Measurements from ENCODE around the gene GSC2.

Gene GSC2

DNA sequence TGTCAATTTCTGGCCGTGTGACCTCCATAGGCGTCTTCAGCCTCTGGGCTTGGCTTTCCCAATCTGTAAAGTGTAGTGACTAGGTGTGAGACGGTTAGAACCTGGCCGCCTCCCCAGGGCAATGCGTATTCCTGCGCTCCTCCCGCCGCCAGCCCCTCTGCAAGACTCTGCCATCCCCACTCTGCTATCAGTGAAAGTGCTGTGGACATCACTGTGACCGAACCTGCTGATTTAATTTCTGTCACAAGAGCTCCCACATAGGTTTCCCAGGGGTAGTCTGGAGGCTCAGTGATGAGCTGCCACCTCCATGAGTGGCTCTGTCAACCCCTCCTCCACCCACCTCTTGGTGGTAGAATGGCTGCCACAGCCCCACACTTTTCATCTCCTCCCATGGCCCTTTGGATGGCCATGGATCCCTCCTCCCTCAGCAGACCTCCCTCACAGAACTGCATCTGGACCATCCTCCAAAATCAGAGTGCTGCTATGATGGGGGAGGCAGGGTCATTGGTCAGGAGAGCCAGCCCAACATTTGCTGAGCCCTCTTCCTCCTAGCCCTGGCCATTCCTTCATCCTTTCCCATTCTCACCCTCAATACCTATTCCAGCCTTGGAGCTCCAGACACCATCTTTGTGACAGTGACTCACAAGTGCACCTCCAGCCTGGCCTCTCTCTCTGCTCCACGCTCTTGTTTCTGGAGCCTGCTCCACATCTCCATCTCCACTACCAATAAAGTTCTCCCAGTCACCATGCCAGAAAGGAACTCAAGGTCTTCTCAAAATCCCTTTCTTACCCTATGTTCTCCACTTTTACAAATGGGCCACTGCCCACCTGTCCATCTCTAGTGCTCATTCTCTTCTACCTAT is 1.5 kb upstream of the GSC2 start:
- DNase-seq: no peak

DNA sequence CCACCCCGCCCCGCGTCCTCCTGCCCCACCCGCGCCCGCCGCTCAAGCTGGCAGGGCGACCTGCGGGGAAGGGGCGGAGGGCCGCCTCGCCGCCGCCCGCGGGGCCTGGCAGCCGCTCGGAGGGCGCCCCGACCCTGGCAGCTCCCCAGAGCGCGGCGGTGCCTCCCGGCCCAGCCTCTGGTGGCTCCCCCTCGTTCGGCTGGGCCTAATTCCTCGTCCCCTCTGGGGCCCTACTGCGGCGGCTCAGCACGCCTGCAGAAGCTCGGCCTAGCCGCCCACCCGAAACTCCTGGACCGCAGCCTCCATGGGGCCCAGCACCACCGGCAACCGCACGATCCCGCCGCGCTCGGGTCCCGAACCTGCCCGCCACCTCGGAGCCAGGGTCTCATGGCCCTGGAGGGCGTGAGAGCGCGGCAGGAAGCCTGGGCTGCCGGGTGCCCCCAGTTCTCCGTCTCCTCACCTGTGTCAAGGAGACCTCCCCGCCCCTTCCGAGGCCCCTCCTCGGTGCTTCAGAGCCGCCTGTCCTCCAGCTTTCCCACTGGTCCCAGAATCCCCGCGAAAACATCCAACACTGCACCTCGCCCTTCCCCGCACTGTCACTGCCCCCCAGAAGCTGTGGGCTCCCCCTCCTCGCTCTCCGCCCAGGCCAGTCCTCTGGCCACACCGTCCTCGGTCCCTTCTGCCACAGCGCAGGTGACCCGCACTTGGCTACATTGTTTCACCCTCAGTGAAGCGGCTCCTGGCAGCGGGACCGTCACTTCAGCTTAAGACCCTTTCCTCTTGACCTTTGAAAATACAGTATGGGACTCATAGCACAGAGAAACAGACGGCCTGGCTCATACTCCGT is 613 bp upstream of the GSC2 start:
- no peak for DNase-seq

DNA sequence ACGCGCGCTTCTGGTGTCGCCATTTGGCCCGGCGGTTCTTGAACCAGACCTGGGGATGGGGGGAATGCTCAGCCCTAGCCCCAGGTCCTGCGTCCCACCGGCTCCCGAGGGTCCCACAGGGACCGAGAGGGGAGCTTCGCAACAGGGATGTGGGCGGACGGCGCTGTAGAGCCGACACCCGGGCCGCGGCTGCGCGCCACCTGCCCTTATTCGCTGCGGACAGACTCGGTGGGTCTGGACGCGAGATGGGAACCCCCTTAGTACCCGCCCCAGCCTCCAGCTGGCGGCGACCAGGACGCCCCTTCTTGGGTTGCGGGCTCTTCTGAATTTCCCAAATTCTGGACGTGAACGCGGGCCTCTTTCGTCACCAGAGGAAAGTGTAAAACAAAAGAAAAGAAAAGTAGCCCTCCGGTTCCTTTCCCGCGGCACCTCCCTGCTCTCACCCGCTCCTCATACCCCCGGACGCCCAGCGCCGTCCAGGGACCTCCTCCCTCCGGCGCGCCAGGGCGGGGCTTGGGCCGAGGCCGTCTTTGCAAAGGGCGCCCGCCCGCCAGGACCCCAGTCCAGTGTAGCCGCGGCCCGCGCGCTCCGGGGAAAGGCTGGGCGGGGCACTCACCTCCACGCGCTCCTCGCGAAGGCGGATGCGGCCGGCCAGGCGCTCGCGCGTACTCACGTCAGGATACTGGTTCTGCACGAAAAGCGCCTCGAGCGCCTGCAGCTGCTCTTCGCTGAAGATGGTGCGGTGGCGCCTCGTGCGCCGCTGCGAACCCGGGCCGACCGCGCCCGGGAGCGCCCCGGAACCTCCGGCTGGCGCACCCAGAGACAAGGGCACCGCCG is 827 bp downstream of the GSC2 start:
- DNase-seq: no peak

DNA sequence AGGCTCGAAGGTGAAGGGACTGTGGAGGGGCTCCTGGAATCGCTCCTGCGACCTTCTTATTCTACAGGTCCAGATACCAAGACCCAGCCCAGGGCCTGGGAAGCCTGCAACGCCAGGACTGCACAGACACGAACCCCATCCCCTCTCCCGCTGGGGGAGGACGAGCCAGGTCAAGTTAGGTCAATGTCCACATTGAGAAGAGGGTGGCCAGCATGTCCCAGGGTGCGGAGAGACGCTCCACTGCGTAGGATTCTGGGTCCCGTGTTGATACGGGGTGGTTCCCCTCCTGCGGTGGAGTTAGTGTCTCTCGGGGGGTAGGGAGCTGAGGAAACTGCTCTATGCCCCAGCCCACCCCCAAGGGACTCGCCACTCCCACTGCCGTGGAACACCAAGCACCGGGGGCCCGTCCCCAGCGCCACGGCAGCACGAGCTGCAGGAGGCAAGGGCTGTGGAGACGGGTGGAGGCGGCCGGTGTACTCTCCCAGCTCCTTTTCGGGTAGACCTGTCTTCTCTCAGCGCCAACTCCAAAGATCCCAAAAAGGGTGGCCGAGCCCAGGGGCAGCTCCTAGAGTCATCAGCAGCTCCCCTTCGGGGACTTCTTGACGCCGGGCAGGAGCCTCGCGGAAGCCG is 1.6 kb downstream of the GSC2 start:
- no peak for DNase-seq

DNA sequence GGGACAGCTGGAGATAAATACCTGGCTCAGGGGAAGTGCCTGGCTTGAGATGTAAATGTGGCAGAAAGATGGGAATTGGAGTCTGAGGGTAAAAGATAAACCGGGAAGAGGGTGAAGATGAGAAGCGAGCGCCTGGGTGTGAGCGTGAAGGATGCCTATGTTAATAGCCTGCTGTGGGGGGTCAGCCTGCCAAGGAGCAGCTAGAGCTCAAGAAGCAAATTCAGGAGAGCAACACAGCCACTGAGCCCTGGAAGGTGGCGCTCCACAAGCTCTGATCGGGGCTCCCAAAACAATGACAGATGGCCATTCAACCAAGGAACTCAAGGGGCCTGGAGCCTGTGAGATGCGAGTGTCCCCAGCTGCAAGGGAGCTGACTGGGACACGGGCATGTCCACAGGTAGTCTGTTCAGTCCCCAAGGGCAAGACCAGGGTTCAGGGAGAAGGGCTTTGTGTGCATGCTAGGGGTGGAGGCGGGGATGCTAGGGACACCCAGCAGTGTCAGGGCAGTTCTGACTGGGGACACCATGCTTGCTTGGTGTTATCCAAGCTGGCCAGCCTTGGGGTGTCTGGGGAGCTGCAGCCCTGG is 2.8 kb downstream of the GSC2 start:
- no peak for DNase-seq

DNA sequence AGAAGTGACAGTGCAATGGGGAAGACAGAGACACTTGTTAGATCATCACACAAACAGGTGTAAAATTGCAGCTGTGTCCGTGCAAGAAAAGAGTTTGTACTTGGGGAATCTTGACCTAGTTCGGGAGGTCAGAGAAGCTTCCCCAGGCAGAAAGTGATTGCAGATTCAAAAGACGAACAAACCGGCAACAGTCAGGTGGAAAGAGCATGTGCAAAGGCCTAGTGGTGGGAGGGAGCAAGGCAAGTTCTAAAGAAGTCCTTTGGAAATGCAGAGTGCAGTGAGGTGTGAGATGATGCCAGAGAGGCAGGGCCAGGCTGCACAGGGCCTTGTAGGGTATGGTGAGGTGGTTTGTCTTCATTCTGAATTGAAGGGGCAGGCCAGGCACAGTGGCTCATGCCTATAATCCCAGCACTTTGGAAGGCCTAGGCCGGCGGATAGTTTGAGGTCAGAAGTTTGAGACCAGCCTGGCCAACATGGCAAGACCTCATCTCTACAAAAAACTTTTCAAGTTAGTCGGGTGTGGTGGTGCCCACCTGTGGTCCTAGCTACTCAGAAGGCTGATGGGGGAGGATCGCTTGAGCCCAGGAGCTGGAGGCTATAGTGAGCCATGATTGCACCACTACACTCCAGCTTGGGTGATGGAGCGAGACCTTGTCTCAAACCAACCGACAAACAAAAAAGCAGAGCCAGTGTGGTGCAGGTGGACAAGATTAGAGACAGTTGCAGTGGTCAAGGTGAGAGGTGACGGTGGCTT is 3.7 kb downstream of the GSC2 start:
- DNase-seq: no peak

DNA sequence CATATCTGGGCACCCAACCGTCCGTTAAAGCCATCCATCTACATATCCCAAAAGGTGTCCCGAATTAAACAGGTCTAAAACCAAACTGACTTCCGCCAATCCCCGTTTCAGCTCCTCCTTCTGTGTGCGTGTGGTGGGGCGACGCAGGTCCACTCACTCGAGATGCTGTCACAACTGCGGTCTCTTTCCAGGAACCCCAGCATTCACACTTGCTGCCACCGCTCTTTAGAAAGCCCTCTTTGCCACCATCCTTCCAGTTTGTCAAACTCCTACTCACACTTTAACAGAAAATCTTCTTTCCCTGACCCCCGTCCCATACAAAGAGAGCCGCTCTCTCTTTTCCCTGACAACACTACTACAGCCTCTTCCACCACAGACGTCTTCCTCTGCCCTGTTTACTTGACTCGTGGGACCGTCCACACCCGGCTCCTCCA is 6.1 kb downstream of the GSC2 start:
- no peak for DNase-seq

DNA sequence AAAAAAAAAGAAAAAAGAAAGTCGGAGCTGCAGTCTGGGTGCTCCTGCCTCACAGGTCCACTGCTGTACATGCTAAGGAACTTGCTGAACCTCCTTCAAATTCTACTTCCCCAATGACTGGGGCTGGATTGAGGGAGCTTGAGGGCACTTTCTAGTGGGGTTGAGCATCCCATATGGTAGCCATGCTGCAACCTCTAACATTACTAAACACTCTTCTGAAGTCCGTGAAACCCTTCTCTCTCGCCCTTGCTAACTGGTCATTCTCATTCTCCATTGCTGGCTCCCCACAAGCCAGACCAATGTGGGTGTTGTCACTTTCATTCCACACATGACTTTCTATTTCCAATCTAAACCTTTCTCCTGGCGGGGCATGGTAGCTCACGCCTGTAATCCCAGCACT is 6.9 kb downstream of the GSC2 start:
- DNase-seq: no peak

DNA sequence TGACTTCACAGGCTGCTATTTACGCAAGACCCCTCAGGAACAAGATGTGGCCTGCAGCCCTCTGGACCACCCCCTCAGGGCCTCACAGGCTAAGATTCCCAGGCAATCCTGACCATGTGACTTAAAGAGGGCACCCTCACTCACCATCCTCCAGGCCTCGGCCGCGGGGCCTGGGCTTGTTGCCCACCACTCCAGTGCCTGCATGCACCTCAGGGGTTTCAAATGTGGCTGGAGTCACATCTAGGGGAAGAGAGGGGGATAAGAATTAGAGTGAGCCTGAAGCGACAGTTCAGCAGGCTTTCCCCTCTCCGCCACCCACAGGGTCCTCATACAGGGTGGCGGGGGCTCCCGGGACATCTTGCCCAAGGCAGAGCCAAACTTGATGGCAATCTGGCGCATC is 7.7 kb downstream of the GSC2 start:
- DNase-seq: no peak

DNA sequence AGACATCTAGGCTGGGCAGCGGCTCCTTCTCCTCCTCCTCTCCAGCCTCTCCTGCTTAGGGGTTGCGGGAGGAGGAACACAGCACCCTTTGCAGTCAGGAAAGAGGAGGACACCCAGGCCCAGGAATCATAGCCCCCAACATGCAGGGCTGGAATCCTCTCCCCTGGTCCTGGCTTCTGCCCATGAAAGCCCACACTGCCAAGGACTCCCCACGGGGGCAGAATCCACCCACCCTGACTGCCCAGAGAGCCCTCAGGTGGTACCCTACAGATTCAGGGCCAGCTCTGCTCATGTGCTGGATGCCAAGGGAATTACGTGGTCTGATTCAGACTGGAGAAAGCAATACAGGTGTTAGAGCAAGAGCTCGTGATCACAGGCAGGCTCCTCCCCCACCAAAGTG is 10.1 kb downstream of the GSC2 start:
- DNase-seq: no peak

DNA sequence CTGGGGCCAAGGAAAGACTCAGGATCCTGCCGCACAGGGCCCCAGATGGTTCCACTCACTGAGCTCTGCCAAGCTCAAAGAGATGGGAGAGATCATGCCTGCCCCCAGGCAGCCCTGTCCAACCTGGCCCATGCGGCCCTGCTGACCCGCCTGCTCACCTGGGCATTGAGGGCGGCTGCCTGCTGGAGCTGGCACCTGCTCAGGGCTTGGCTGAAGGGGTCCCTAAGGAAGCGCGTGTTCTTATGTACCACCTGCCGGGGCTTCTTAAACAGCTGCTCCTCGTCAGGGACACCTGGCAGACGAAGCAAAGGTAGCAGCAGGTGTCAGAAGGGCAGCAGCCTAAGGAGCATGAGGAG is 11.1 kb downstream of the GSC2 start:
- DNase-seq: no peak

DNA sequence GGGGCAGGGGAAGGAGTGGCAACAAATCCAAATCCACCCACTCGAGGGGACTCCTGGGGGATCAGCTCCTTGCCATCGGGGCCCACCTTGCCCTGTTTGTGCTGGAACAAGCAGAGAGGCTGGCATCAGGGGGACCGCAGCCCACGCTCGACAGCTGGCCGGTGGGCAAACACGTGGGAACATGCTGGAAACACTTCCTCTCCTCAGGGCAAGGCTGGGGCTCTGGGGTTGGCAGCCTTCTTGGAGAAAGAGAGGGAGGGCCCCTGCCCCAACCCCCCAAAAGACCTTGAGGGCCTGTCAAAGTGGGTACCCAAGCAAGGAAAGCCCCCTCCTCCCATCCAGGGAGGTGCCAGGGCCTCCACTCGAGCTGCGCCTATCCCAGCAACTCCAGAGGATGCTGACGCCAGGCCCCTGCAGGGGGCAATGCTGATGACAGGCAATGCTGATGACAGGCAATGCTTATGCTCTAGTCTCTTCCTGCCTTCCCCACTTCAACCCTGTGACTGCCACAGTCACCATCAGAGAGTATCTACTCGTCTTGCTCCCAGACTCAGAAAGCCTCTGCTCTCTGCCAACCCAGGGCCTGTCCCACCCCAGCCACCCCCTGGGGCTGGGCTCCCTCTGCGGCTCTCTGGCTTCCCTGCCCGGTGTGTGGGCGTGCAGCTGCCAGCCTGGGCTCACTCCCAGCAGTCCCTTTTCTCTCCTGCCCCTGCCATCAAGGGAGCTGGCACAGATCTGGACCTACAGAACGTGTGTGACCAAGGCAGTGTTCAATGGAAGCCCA is 11.7 kb downstream of the GSC2 start:
- DNase-seq: no peak

DNA sequence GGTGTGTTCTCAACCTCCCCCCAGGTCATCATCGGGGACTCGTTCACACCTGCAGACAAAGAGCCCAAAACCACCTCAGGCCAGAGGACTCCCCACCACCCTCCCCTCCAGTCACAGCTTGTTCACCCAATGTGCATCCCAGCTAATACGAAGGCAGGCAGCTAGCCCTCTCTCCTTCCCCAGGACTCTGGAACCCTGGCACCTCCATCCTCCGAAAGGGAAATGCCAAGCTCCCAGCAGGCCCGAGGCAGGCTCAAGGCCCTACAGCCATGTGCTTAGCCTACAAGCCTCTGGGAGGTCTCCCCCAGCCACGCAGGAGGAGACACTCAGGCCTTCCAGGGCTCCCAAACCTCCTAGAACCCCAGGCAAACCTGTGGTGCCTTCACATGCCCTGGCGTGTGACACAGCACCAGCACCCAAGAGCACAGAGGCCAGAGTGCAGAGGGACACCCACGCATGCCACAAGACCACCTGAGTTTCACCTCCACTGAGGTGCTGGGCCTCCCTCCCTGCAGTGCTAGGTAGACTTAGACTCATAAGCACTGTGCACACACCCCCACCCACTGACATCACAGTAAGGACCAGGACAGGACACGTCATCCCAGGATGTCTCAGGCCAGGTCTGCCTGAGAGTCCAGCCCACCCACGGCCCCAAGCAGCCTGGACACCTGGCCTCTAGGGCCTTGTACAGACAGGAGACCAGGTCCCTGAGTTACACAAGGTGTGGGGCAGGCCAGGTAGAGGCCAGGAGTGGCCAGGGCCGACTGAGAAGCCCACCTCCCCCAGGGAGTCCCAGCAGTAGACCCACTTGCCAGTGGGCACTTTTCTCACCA is 12.5 kb downstream of the GSC2 start:
- DNase-seq: no peak

DNA sequence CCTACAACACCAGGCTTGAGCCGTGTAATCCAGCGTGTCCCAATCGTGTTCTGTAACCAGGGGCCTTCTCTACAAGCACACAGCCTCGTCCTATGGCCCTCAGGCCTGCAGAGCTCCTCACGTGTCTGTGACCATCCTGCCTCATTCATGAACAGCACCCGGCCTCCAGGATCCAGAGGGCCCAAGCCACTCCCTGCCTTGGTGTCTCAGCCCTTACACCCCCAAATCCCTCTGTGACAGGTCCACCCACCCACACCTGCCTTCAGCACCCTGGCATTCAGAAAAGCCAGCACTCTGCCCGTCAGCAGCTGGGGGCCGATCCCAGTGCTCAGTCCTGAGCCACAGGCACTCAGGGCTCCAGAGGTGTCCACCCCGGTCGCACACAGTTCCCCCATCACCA is 13.2 kb downstream of the GSC2 start:
- DNase-seq: no peak

DNA sequence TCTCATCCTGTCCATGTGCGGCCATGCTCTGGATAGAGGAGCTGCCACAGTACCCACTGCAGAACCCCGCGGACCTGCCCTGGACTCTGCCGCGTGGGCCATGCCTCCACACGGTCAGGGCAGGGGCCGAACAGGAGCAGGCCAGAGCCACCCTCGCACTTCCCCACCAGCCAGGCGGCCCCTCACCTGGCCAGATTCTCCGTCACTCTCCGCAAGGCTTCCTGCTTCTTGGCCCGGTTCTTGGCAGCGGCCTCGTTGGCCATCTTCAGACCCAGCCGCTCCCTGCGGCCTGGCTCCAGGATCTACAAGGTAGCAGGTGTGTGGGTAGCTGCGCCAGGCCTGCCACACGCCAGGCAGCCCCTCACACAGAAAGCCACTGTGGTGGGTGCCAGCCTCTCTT is 15.2 kb downstream of the GSC2 start:
- DNase-seq: no peak

DNA sequence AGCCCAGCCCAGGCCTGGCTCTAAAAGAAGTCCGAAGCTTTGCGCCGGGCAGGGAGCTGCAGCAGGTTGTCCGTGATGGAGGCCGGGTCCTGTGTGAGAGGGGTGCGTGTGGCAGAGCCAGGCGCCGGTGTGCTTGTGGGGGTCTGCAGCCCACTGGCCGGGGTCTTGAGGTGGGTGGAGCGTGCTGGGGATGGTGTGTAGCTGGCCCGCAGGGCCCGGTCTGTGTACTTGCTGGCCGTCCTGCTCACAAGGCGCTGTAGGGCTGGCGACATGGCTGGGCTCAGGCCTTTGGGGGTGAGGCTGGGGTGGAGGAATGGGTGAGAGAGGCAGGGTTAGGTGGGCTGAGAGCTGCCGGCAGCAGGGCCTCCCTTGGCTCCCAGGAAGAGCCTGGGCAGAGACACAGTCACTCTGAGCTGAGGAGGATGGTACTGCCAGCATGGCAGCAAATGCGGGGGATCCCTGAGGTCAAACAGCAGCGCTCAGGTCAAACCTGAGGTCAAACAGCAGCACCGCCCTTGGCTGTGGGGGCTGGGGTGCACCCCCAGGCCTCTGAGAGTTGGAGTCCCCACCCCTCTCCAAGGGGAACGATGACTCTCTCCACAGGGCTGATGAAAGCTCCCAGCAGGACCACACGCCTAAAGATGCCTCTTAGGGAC is 15.8 kb downstream of the GSC2 start:
- no peak for DNase-seq

DNA sequence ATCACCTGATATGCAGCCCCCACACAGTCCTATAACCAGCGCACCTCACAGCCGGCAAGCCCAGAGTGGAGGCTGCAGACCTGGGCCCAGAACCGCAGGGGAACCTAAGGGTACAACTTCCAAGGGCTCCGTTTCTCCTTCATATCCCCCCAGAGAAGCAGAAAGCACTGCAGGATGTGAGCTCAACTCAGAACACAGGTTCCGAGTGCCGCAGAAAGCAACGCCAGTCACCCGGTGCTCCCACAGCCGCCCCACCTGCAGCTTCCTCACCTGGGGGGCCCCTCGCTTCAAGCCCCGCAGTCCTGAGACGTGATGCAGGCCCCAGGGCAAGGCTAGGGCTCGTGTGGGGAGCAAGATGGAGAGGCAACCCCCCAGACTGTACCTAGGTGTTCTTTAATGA is 16.5 kb downstream of the GSC2 start:
- no peak for DNase-seq

DNA sequence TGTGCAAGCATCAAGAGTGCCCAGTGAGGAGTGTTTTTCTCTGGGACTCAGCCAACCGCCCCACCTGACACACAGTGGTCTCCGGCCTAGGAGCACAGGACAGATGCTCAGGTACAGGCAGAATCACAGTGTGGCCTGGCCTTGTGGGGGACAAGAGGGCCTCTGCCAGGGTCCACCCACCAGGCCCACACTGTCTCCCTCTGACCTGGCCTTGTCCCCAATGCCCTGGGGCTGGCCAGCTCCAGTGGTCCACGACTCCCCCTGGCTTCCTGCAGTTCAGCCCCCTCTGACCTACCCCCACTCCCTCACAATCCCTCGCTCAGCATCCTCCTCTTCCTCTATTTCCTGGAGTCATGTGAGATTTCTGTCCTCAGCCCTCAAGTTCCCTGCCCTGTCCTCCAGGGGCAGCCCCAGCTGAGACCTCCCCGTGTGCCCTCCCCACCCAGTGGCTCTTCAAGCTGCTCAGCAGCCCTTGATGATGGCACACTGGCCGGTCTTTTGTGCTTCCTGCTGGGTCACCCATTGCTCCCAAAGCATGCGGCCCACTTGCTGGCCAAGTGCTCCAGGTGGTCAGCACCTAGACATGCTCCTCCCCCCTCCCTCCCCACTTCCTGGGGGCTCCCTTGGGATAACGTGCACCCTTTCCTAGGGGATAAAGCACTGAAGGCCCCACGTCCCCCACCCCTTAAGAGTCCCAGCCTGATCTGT is 17.2 kb downstream of the GSC2 start:
- DNase-seq: no peak

DNA sequence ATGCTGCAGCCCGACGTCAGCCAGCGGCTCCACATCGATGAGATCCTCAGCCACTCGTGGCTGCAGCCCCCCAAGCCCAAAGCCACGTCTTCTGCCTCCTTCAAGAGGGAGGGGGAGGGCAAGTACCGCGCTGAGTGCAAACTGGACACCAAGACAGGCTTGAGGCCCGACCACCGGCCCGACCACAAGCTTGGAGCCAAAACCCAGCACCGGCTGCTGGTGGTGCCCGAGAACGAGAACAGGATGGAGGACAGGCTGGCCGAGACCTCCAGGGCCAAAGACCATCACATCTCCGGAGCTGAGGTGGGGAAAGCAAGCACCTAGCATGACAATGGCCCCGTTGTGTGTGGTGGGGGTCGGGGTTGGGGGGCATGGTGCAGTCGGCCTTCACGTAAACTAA is 17.9 kb downstream of the GSC2 start:
- no peak for DNase-seq

Data from GDM1 (cell line).